Lower leg skin (tissue), 3 donors: ENCODE data around the gene RRAGD.

Experiments
- POLR2A ChIP-seq, 2 donors: fragments of 450-650 bp; IDR thresholded peaks; one replicate each; pipeline ENCODE4 v1.6.1; 2016 to 2017; ENCODE audit warnings: antibody characterized with exemption in 2 of 2, mild to moderate bottlenecking in 1 of 2, moderate library complexity in 1 of 2
- TF ChIP-seq, protein P1 (sequence below), 3 donors: fragments of 450-650 bp; IDR thresholded peaks; one replicate each; pipeline ENCODE4 v1.5.1; 2016; ENCODE audit warnings: antibody characterized with exemption in 3 of 3, mild to moderate bottlenecking in 3 of 3, moderate library complexity in 2 of 3

- TF ChIP-seq, protein P1, sequence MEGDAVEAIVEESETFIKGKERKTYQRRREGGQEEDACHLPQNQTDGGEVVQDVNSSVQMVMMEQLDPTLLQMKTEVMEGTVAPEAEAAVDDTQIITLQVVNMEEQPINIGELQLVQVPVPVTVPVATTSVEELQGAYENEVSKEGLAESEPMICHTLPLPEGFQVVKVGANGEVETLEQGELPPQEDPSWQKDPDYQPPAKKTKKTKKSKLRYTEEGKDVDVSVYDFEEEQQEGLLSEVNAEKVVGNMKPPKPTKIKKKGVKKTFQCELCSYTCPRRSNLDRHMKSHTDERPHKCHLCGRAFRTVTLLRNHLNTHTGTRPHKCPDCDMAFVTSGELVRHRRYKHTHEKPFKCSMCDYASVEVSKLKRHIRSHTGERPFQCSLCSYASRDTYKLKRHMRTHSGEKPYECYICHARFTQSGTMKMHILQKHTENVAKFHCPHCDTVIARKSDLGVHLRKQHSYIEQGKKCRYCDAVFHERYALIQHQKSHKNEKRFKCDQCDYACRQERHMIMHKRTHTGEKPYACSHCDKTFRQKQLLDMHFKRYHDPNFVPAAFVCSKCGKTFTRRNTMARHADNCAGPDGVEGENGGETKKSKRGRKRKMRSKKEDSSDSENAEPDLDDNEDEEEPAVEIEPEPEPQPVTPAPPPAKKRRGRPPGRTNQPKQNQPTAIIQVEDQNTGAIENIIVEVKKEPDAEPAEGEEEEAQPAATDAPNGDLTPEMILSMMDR (IDR thresholded peaks at IDR 0.05), result no peak
- TF ChIP-seq POLR2A (IDR thresholded peaks at IDR 0.05), result no peak
These were observed 60.3 kb downstream of the RRAGD start for GRCh38 chr6:89351671-89352277.
